Measurements from ENCODE around the gene CPS1.

The CPS1 gene

DNA sequence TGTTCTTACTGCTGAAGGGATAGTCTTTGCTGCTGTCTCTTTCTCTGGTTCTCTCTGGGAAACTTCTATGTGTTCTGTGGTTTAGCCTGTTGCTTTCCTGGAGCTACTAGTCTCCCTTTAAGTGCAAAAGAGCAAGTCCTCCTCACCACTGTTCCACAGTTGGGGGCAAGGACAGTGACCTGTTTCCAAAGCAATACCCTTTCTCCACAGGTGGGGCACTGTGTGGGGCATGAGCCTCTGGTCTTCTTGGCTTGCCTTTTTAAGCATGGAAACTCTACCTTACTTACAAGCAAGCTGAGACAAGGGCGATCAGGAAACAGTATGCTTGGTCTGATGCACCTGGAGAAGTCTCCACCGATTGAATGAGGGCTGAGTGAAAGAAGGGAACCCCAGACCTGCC, 156.7 kb downstream of the CPS1 start:
- DNase-seq: no peak

DNA sequence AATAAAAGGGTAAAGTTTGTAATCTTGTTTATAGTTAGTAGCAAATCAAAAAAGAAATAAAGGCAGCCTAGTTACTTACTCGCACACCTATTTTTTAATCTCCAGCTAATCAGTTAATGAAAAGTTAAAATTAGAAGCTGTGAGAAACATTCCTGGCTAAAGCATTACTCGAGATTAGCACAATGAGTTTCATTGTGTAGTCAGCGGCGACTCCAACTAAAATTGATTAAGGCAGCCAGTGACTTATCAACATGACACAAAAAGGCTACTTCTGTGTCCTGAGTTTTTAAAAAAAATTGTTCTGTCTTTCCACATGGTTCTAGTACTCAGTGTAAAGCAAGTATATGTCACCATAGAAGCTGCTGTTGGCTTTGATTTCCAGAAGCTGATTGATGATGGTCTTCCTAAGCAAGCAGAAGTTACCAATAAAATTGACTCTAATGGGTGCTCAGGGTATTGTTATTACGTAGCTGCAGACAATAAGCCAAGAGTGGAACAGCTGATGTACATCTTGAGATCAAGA, 159.2 kb downstream of the CPS1 start:
- DNase-seq: no peak

DNA sequence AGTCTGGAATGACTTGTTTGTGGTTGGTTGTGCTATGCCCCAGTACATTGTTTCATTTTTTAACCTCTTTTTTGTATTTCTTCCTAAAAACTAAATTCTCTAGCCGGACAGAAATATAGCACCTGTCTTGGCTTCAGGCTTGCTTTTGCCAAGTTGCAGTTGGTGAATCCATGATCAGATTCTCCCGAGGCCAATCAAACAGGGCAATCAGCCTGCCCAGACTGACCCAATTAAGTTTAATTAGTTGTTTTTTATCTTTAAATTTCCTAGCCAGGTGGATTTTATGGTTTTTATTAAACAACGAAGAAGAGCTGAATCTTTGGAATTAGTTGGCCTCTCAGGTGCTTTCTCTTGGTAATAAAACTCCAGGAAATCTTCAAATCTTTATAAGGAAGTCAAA, 162.1 kb downstream of the CPS1 start:
- no peak for DNase-seq

DNA sequence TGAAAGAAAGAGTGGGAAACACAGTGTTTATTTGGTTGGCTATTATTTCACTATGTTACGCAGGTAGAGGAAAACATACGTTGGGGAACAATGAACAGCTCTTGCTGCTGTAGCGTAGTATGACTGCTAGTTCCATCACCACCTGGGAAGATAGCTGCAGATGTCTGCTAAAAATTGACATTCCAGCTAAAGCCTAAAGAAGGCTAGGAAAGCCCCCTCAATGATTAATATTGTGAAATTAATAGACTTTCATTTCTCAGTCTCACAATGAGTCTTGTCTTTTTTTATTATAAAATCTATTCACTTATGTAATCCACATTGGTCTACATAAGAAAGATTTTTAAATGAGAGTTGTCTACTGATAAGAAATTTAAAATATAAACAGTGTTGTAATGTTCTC, 165.7 kb downstream of the CPS1 start:
- no peak for DNase-seq

DNA sequence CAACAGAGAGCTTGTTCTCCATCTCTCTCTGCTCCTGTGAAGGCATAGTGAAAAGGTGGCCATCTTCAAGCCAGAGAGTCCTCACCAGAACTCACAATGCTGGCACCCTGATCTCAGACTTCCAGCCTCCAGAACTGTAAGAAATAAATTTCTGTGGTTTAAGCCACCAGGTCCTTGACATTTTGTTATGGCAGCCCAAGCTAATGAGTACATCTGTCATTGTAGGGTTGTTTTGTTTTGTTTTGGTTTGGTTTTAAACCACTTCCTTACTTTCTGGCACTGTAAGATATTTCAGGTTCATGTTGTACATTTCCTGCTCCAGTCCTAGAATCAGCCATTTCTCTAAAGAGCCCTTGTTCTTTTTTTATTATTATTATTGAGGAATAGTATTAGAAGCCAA, 171.2 kb downstream of the CPS1 start:
- DNase-seq: no peak
